Heart right ventricle (tissue), 16 donors: ENCODE data around the gene PRPF6. TPM values are rescaled to one million over a fixed set of nuclear protein-coding genes. Genes with fewer than 3 reads are reported as not detected.
A peak's percentile ranks its signal among the peaks of the same experiment; 100 is the strongest.

Source experiments
- ATAC-seq, 8 donors: fragments of 200-7000 bp; cut with Tn5 transposase; one replicate each; pipeline ENCODE4 v1.9.1; 2020; ENCODE audit warnings: mild to moderate bottlenecking in 8 of 8, moderate library complexity in 8 of 8, moderate number of reproducible peaks in 1 of 8
- DNase-seq, 2 donors: peaks; one replicate each; pipeline ENCODE4 v3.0.0-alpha.2; 2020
- H3K27ac ChIP-seq, 10 donors: fragments of 200-600 bp; sonication (generic) in 2 of 10; one replicate each; pipeline versions ENCODE4 v1.5.0 to v1.8.0; 2020 to 2022; ENCODE audit warnings: mild to moderate bottlenecking in 3 of 10
- H3K27me3 ChIP-seq, 7 donors: fragments of 200-600 bp; one replicate each; pipeline ENCODE4 v1.8.0; 2021 to 2022; ENCODE audit warnings: mild to moderate bottlenecking in 2 of 7
- H3K36me3 ChIP-seq, 9 donors: fragments of 200-600 bp; sonication (generic) in 1 of 9; one replicate each; pipeline versions ENCODE4 v1.5.0 to v1.8.0; 2020 to 2022; ENCODE audit warnings: mild to moderate bottlenecking in 2 of 9
- H3K4me1 ChIP-seq, 9 donors: fragments of 200-600 bp; sonication (generic) in 1 of 9; one replicate each; pipeline versions ENCODE4 v1.5.0 to v1.8.0; 2020 to 2022; ENCODE audit warnings: mild to moderate bottlenecking in 4 of 9
- H3K4me3 ChIP-seq, 10 donors: fragments of 200-600 bp; sonication (generic) in 2 of 10; one replicate each; pipeline versions ENCODE4 v1.5.0 to v1.8.0; 2020 to 2022; ENCODE audit warnings: mild to moderate bottlenecking in 7 of 10, moderate library complexity in 2 of 10
- H3K9me3 ChIP-seq, 11 donors: fragments of 200-600 bp in 10 of 11; sonication (generic) in 2 of 11; one replicate each; pipeline versions ENCODE4 v1.5.0 to v1.8.0; 2013 to 2022; ENCODE audit warnings: mild to moderate bottlenecking in 2 of 11, control low read depth in 1 of 11, moderate library complexity in 1 of 11
- WGBS, 2 donors: extraction: QIAGEN DNeasy Blood & Tissue Kit; methylation state at CpG; one replicate each; pipeline ENCODE4 v1.1.7; 2013; ENCODE audit warnings: inconsistent platforms in 1 of 2; 5-methylcytosine and 5-hydroxymethylcytosine counted together
- intact Hi-C, 10 donors: fragments of 100-400 bp; cut with DNase I; formaldehyde crosslinking; loops; one replicate each; pipeline versions ENCODE4 v1.11.1 to v1.14.2; 2022
- polyA plus RNA-seq, 2 donors: library from polyadenylated mRNA; stranded (reverse); fragments of 200-250 nt; gene quantifications; one replicate each; pipeline ENCODE4 v1.2.3, GENCODE V29; 2013
- total RNA-seq, 10 donors: library from RNA; stranded (reverse); fragmentation: NEBNext Ultra II Directional in 3 of 10; extraction: Animal tissue kit (Norgen Biotek cat#: 25700) in 3 of 10; gene quantifications; one replicate each; pipeline versions ENCODE4 v1.2.1 to v1.2.4, GENCODE V29; 2021 to 2023
- TF ChIP-seq, protein P1 (sequence below), 9 donors: fragments of 200-600 bp; sonication (generic) in 2 of 9; IDR thresholded peaks; one replicate each; pipeline versions ENCODE4 v1.5.0 to v1.8.0; 2021 to 2022; ENCODE audit warnings: antibody characterized with exemption in 9 of 9, mild to moderate bottlenecking in 5 of 9, moderate library complexity in 1 of 9
- donor health status: Arrhythmogenic right ventricular cardiomyopathy.
- donor health status: ischemic (EF 13 %, LVEDD 7.1; RV severe dilation, severe dysfunction).
- donor health status: healthy with polysubstance abuse.
- donor health status: DM: no; HTN: yes; CAD: no.
- donor health status: DM: no; HTN: no; CAD: no.
- donor health status: ischemic (EF 25% LVEDD 6.9; RV normal size, moderate dysfunction).
- donor health status: ischemic (EF 25% LVEDD 5.7; RV mildly dilated, moderate dysfunction).
- donor health status: healthy.
- donor health status: DM: yes; HTN: yes; CAD: no.
- donor health status: Ischemic cardiomyopathy.
- donor health status: ischemic (EF 35%, LVEDD 5.7; RV mildly dilated, moderate dysfunction).
- donor health status: nonischemic (EF 11% LVEDD 7.7; RV severe dilation, severe dysfunction).
- donor health status: DM: yes; HTN: yes; CAD: no.
- donor health status: PGD.
- donor health status: ischemic (EF 29% LVEDD 5.4; RV normal size, mild dysfunction).
- donor health status: nonischemic (EF 23%, LVEDD 6.1; RV moderate dilation, normal function).

Gene PRPF6
- total and polyA plus RNA-seq, 12 donors = 27.8 to 53.6 (median 48.1) TPM

DNA sequence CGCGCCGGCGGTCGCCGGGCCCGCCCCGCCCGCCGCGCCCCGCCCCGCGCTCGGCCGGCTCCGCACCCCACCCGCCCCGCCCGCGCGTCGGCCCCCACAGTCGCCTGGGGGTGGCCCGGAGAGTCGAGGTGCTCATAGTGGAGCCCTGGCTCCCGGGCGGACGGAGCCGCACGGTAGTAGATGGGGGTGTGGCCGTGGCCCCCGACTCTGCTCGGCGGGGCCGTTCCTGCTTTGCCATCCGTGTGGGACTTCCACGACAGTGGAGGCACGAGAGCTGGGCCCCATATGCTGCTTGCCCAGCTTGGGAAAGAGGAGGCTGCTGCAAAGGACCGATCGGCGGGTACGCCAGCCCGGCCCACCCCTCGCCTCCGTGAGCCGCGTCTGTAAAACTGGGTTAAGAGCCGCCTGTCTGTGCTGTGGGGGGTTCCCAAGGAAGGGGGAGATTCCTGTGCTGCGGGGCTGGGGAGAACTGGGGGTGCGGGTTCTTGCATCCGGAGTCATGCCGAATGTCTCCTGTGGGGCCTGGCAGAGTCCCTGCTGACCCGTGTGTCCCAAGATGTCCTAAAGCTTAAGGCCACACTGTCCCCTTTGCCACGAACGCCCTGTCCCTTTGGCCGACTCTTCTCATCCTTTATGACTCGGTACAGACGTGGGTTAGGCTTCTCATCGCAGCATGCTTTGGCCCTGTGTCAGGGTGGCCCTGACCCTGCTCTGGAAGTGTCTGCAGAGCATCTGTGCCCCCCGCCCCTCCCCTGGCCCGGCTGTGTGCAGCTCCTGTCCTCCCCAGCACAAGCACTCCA, 99.3 kb downstream of the PRPF6 start, which contains the start of gene OPRL1:
TSS of gene OPRL1 (plus strand) at position 70 of the 800 bp plus-strand sequence. CDS start 12,639 bp downstream, outside the sequence.
- DNase-seq = no peak
- 6 to 8% methylated on average over 58 to 62 of the region's 62 CpGs for WGBS, 2 donors

DNA sequence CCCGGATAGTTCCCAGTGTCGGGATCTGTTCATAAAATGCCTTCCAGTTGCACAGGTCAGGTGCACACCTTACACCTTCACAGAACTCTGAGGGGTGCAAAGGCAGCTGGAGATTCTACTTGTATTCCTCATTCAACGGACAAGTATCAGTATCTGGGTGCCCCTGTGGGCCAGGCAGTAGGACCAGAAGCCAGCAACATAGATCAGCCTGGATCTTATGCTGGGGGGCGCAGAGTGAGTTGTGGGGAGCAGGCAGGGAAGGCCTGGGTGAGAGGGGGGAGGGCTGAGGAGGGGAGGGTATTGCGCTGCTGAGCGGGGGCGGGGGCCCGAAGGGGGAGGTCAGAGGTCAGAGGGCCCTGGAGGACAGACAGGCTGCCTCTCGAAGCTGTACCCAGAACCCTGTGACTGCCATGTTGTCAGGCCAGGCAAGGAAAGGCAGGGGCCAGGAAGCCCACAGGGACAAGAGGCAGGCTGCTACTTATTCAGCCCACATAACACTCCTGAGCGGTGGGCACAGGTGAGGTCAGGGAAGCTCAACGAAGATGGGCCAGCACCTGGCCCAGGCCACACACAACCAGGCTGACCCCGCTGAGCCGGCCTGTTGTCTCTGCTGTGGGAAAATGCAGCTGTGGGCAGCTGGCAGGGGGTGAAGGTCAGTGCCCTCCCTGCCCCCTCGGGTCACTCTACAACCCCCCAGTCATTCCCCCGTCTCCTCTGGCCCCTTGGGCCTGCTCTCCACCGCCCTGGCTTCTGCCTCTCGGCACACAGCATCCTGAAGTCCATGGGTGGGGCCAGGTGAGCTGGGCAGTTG, 100.1 kb downstream of the PRPF6 start:
- intact Hi-C loops = loop anchor here in 5 of 10 donors (5.0 kb wide), 2 partner anchors 36 to 41 kb away; no protein-coding TSS in a partner anchor
- WGBS, 2 donors = 80% methylated on average over 17 of the region's 17 CpGs
- TF ChIP-seq, protein P1, sequence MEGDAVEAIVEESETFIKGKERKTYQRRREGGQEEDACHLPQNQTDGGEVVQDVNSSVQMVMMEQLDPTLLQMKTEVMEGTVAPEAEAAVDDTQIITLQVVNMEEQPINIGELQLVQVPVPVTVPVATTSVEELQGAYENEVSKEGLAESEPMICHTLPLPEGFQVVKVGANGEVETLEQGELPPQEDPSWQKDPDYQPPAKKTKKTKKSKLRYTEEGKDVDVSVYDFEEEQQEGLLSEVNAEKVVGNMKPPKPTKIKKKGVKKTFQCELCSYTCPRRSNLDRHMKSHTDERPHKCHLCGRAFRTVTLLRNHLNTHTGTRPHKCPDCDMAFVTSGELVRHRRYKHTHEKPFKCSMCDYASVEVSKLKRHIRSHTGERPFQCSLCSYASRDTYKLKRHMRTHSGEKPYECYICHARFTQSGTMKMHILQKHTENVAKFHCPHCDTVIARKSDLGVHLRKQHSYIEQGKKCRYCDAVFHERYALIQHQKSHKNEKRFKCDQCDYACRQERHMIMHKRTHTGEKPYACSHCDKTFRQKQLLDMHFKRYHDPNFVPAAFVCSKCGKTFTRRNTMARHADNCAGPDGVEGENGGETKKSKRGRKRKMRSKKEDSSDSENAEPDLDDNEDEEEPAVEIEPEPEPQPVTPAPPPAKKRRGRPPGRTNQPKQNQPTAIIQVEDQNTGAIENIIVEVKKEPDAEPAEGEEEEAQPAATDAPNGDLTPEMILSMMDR (IDR thresholded peaks at IDR 0.05) = no peak
- H3K9me3 ChIP-seq = no peaks in the 10 kb centered on the region
- H3K36me3 ChIP-seq = peaks cover 0 to 6% (median 0%) of the 10 kb centered on the region in 9 donors
- peak overlapping the region in 7 of 10 donors; percentile 53 to 91 (median 84) for H3K4me3 ChIP-seq
- ATAC-seq (no peak), DNase-seq (no peak)
- peaks cover 16 to 62% (median 41%) of the 10 kb centered on the region in 9 donors for H3K4me1 ChIP-seq
- peak overlapping the region in 5 of 10 donors; percentile 67 to 91 (median 83) for H3K27ac ChIP-seq
- H3K27me3 ChIP-seq = peaks cover 0 to 25% (median 24%) of the 10 kb centered on the region in 7 donors

More for the DNA sequence above, 99.3 kb downstream of the PRPF6 start, which contains the start of gene OPRL1:
- Histone ChIP-seq H3K27me3 (peaks cover 0 to 17% (median 16%) of the 10 kb centered on the region in 7 donors), H3K4me1 (peaks cover 16 to 62% (median 41%) of the 10 kb centered on the region in 9 donors), H3K27ac (peak within 1 kb of the TSS; percentile 67 to 95 (median 86)), H3K9me3 (no peaks in the 10 kb centered on the region), H3K4me3 (peak within 1 kb of the TSS; percentile 57 to 94 (median 84)), H3K36me3 (peaks cover 0 to 12% (median 0%) of the 10 kb centered on the region in 9 donors)
- ATAC-seq = peak in 5 of 8 donors; percentile 3 to 43 (median 4)
- intact Hi-C loops = loop anchor here in 5 of 10 donors (5.0 kb wide), 2 partner anchors 37 to 42 kb away; no protein-coding TSS in a partner anchor
- TF ChIP-seq, protein P1 (IDR thresholded peaks at IDR 0.05) = no peak

DNA sequence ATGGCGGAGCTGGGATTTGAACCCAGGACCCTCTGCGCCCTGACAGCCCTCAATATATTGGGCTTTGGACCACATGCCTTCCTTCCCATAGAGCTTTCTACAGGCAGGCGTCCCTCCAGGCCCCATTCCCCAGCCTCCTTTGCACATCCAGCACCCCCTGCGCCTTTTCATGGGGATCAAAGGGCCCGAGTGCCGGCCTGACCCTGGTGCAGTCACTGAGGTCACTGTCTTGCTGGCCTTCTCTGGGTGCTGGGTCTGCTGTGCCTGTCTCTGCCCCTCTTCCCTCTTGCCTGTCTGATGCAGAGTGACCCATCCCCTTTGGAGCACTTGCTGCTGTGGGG, 100.7 kb downstream of the PRPF6 start:
- H3K4me3 ChIP-seq = no peak overlapping the region
- ATAC-seq (no peak), DNase-seq (no peak)
- H3K36me3 ChIP-seq = peaks cover 0 to under 1% (median 0%) of the 10 kb centered on the region in 9 donors
- 94% methylated on average over 6 of the region's 6 CpGs for WGBS, 2 donors
- no peaks in the 10 kb centered on the region for H3K9me3 ChIP-seq
- intact Hi-C loops = loop anchor here in 5 of 10 donors (5.0 kb wide), 2 partner anchors 36 to 41 kb away; no protein-coding TSS in a partner anchor
- peaks cover 0 to 29% (median 27%) of the 10 kb centered on the region in 7 donors for H3K27me3 ChIP-seq
- TF ChIP-seq, protein P1 (IDR thresholded peaks at IDR 0.05) = no peak
- peaks cover 16 to 57% (median 41%) of the 10 kb centered on the region in 9 donors for H3K4me1 ChIP-seq
- no peak overlapping the region for H3K27ac ChIP-seq
